ENCODE data around the gene TACC2.

- TF ChIP-seq EZH2phosphoT487 (IDR thresholded peaks at IDR 0.05; ENCODE audit: insufficient read depth, low read depth) (no peak), EZH2 (IDR thresholded peaks at IDR 0.05; ENCODE audit: insufficient read depth, poor library complexity, severe bottlenecking) (no peak)
These were observed 74.1 kb downstream of the TACC2 start for GRCh38 chr10:122062831-122063674.
